Smooth muscle cell of the umbilical artery (primary cell): ENCODE measurements around the gene EXD2. TPM values are rescaled to one million over a fixed set of nuclear protein-coding genes. Genes with fewer than 3 reads are reported as not detected.

ENCODE experiments used
- total RNA-seq: library from RNA; depleted of rRNA; stranded (reverse); fragments of >200 nt; gene quantifications from 2 replicates; pipeline ENCODE4 v1.2.3, GENCODE V29; 2014

EXD2 gene
- 12.8 and 25.3 TPM in 2 replicates for total RNA-seq

GRCh38 chr14:69191340-69192111 is at the start of gene EXD2:
EXD2 (plus strand) TSS chr14:69191498; CDS start chr14:69209471, 17,973 bp downstream.

GRCh38 chr14:69152902-69153151 is 38.5 kb upstream of the EXD2 start, which contains the start of gene DCAF5:
DCAF5 (minus strand) TSS chr14:69153119; CDS start chr14:69152978, 141 bp downstream.

GRCh38 chr14:69259527-69260189 is 68.4 kb downstream of the EXD2 start, which contains the start of gene GALNT16:
GALNT16 (plus strand) TSS chr14:69260158; CDS start chr14:69260291, 133 bp downstream.

Other genes with a start within 250 kb of the EXD2 start
- 651 and 1,122 TPM in 2 replicates for gene ACTN1, start 212.2 kb upstream of the EXD2 start, total RNA-seq
- 18.7 and 19.4 TPM in 2 replicates for gene DCAF5, start 38.4 kb upstream of the EXD2 start, total RNA-seq
- gene GALNT16, start 68.7 kb downstream of the EXD2 start, total RNA-seq, result 2.1 and 5.0 TPM in 2 replicates
- 79.7 and 95.3 TPM in 2 replicates for gene ERH, start 206.8 kb downstream of the EXD2 start, total RNA-seq
- 121 and 198 TPM in 2 replicates for gene SLC39A9, start 207.2 kb downstream of the EXD2 start, total RNA-seq